Smooth muscle cell (in vitro differentiated cells): ENCODE results near the gene SLC15A3. TPM values are rescaled to one million over a fixed set of nuclear protein-coding genes. Genes with fewer than 3 reads are reported as not detected.

Experiments
- DNase-seq: peaks from one replicate; lab custom pipeline; 2025; ENCODE audit not compliant: unreplicated experiment; lab: John Stamatoyannopoulos, UW
- H2AFZ ChIP-seq: fragments of 200-600 bp; sonication (generic); 2 replicates; pipeline ENCODE4 v1.6.0; 2016; ENCODE audit warnings: antibody characterized with exemption, low read depth, mild to moderate bottlenecking
- H3F3A ChIP-seq: fragments of 200-600 bp; sonication (generic); 2 replicates; pipeline ENCODE4 v1.6.0; 2017; ENCODE audit warnings: antibody characterized with exemption, low read depth
- H3K27ac ChIP-seq: fragments of 200-600 bp; sonication (generic); 2 replicates; pipeline ENCODE4 v1.5.1; 2016; ENCODE audit warnings: low read depth, mild to moderate bottlenecking
- H3K27me3 ChIP-seq: fragments of 200-600 bp; sonication (generic); 2 replicates; pipeline ENCODE4 v1.6.1; 2016; ENCODE audit warnings: low read depth, mild to moderate bottlenecking
- H3K36me3 ChIP-seq: fragments of 200-600 bp; sonication (generic); 2 replicates; pipeline ENCODE4 v1.5.1; 2016; ENCODE audit warnings: low read depth
- H3K4me1 ChIP-seq: fragments of 200-600 bp; sonication (generic); 2 replicates; pipeline ENCODE4 v1.5.1; 2016; ENCODE audit warnings: low read depth
- H3K4me2 ChIP-seq: fragments of 200-600 bp; sonication (generic); 2 replicates; pipeline ENCODE4 v1.6.0; 2016; ENCODE audit warnings: mild to moderate bottlenecking
- H3K4me3 ChIP-seq: fragments of 200-600 bp; sonication (generic); 2 replicates; pipeline ENCODE4 v1.5.1; 2016; ENCODE audit warnings: mild to moderate bottlenecking
- H3K79me2 ChIP-seq: fragments of 200-600 bp; sonication (generic); 2 replicates; pipeline ENCODE4 v1.6.0; 2016; ENCODE audit warnings: low read depth, mild to moderate bottlenecking
- H3K9ac ChIP-seq: fragments of 200-600 bp; sonication (generic); 2 replicates; pipeline ENCODE4 v1.6.0; 2016; ENCODE audit warnings: low read depth
- H3K9me3 ChIP-seq: fragments of 200-600 bp; sonication (generic); replicated peaks from 2 replicates; pipeline ENCODE4 v1.5.1; 2016; ENCODE audit warnings: low read depth
- H4K20me1 ChIP-seq: fragments of 200-600 bp; sonication (generic); 2 replicates; pipeline ENCODE4 v1.6.0; 2016; ENCODE audit warnings: low read depth
- WGBS: methylation state at CpG from one replicate; pipeline ENCODE4 v1.1.7; 2016; ENCODE audit warnings: low lambda C conversion rate; 5-methylcytosine and 5-hydroxymethylcytosine counted together
- polyA plus RNA-seq: library from polyadenylated mRNA; unstranded; fragments of >200 nt; fragmentation: Nextera tagmentation; extraction: Ambion mirVana; gene quantifications from 2 replicates; pipeline ENCODE4 v1.2.1, GENCODE V29; 2016
- total RNA-seq: library from RNA; depleted of rRNA; stranded (reverse); fragments of >200 nt; gene quantifications from 2 replicates; pipeline ENCODE4 v1.2.3, GENCODE V29; 2014
- TF ChIP-seq, protein P1 (sequence below): fragments of 200-600 bp; sonication (generic); IDR thresholded peaks from 2 replicates; pipeline ENCODE4 v1.5.1; 2017; ENCODE audit warnings: borderline replicate concordance, mild to moderate bottlenecking, antibody characterized with exemption; ENCODE audit not compliant: insufficient read depth, poor library complexity, severe bottlenecking

The SLC15A3 gene
- total and polyA plus RNA-seq, 2 experiments from 2014 or later = 0.27 to 0.33 TPM

DNA sequence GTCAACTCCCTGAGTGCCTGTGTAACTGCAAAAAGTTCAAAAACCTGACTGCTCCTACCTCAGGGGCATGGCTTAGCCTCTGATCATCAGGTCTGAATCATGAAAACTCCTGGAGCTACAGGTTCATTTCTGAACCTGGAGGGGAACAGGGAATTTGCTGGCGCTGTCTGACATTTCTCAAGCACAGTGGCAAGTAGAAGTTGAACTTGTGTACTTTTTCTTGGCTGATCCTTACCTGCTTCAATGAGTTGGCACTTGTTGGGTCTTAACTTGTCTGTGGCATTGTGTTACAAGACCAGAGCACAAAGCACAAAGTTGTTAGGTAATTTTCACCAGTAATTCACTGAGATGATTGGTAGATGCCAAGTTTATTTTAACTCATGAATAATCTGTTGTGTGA lies 34.7 kb downstream of the SLC15A3 start:
- Histone ChIP-seq H3F3A (no peaks in the 10 kb centered on the region), H3K9me3 (no peaks in the 10 kb centered on the region), H3K4me1 (peaks cover 16% of the 10 kb centered on the region), H3K36me3 (no peaks in the 10 kb centered on the region), H4K20me1 (peaks cover 19% of the 10 kb centered on the region), H3K27me3 (no peaks in the 10 kb centered on the region), H3K27ac (no peak overlapping the region), H2AFZ (no peak overlapping the region), H3K79me2 (peaks cover 32% of the 10 kb centered on the region), H3K4me2 (no peak overlapping the region), H3K9ac (no peak overlapping the region), H3K4me3 (no peak overlapping the region)
- TF ChIP-seq, protein P1, sequence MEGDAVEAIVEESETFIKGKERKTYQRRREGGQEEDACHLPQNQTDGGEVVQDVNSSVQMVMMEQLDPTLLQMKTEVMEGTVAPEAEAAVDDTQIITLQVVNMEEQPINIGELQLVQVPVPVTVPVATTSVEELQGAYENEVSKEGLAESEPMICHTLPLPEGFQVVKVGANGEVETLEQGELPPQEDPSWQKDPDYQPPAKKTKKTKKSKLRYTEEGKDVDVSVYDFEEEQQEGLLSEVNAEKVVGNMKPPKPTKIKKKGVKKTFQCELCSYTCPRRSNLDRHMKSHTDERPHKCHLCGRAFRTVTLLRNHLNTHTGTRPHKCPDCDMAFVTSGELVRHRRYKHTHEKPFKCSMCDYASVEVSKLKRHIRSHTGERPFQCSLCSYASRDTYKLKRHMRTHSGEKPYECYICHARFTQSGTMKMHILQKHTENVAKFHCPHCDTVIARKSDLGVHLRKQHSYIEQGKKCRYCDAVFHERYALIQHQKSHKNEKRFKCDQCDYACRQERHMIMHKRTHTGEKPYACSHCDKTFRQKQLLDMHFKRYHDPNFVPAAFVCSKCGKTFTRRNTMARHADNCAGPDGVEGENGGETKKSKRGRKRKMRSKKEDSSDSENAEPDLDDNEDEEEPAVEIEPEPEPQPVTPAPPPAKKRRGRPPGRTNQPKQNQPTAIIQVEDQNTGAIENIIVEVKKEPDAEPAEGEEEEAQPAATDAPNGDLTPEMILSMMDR = no peak
- 100% methylated on average over 1 of the region's 1 CpG for WGBS
- DNase-seq = no peak

DNA sequence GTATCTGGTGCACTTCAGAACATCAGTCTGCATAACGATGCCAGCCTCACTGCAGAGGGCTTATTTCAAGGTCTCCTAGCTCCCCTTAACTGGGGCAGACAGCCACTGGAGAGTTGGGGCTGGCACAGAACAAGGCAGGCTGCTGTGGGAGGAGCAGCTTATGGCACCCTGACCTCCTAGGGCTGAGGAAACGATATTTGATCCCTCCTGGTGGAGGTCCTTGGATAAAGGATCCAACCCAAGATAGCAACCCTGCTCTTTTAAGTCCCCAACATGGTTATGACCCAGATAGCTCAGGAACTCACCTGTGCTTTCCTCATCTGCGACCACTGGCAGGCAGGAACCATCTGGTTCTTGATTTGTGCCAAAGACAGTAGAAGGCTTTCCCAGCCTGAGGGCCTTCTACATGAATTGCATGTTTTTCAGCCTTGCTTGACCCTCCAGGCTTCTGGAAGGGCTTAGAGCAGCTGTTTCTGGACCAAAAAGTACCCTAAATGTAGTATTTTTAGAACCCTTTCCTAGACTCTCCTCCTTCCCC lies 35.2 kb downstream of the SLC15A3 start:
- Histone ChIP-seq H3K36me3 (no peaks in the 10 kb centered on the region), H2AFZ (no peak overlapping the region), H3K4me1 (peaks cover 16% of the 10 kb centered on the region), H3K27me3 (no peaks in the 10 kb centered on the region), H3K9ac (no peak overlapping the region), H4K20me1 (peaks cover 19% of the 10 kb centered on the region), H3K27ac (no peak overlapping the region), H3F3A (no peaks in the 10 kb centered on the region), H3K9me3 (no peaks in the 10 kb centered on the region), H3K4me2 (no peak overlapping the region), H3K4me3 (no peak overlapping the region), H3K79me2 (peaks cover 32% of the 10 kb centered on the region)
- TF ChIP-seq, protein P1 = no peak
- WGBS = 98% methylated on average over 3 of the region's 3 CpGs
- DNase-seq = no peak

DNA sequence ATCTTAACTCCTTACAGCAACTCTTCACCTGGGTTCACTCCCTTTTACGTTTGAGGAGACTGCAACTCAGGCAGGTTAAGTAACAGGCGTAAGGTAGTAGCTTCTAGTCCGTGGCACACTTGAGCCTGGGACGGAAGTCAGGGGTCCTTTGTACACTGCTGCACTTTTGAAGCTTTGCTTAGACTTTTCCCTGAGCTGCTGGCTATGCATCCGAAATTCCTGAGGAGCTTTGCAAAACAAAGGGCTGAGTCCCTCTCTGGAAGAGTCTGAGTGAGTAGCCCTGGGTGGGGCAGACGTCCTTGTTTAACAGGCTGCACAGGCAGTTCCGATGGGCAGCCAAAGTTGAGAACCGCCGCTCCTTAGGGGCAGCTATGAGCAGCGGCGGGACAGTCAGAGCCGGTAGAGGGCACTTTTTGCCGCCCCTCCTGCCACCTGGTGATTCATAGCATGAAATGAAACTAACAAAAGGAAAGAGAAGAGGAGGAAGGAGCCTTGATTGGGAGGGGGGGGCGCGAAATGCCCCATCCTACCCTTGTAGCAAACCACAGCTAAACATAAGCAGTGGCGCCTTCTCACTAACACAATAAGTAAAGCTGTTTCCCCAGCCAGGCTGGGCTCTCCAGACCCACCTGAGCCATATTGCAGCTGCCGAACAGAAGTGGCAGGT lies 36.6 kb downstream of the SLC15A3 start:
- DNase-seq = no peak
- Histone ChIP-seq H3K79me2 (peaks cover 32% of the 10 kb centered on the region), H3K4me2 (peak overlapping the region; percentile 97), H3K9me3 (no peaks in the 10 kb centered on the region), H3K9ac (peak overlapping the region; percentile 88), H3K27me3 (peaks cover 4% of the 10 kb centered on the region), H3K4me1 (peaks cover 16% of the 10 kb centered on the region), H3K4me3 (peak overlapping the region; percentile 77), H2AFZ (peak overlapping the region; percentile 97), H3K36me3 (no peaks in the 10 kb centered on the region), H3K27ac (peak overlapping the region; percentile 89), H4K20me1 (peaks cover 19% of the 10 kb centered on the region), H3F3A (no peaks in the 10 kb centered on the region)
- TF ChIP-seq, protein P1 = peak; percentile 10
- WGBS = 14% methylated on average over 16 of the region's 17 CpGs
